Mononuclear cell (primary cell): ENCODE measurements around the gene SEC14L5. TPM values are rescaled to one million over a fixed set of nuclear protein-coding genes. Genes with fewer than 3 reads are reported as not detected.
"Not testable (repeated sequence)": the region's sequence is repeated elsewhere in the genome, so short reads cannot be mapped to it uniquely, and the experiment has no call there.

ENCODE experiments used
- H3K27me3 ChIP-seq: 2 replicates; pipeline ENCODE4 v1.6.0; 2011; ENCODE audit warnings: low read length, control low read depth; ENCODE audit not compliant: insufficient read depth
- H3K4me1 ChIP-seq: 2 replicates; pipeline ENCODE4 v1.5.1; 2011; ENCODE audit warnings: mild to moderate bottlenecking, low read length, control low read depth; ENCODE audit not compliant: insufficient read depth
- H3K4me3 ChIP-seq: 2 replicates; pipeline ENCODE4 v1.5.1; 2011; ENCODE audit warnings: mild to moderate bottlenecking, low read length, moderate library complexity
- H3K9me3 ChIP-seq: 2 replicates; pipeline ENCODE4 v1.5.1; 2011; ENCODE audit warnings: low read depth, mild to moderate bottlenecking, control low read depth, low read length
- total RNA-seq: library from RNA; depleted of rRNA; stranded (reverse); fragments of >200 nt; gene quantifications from one replicate; pipeline ENCODE4 v1.2.3, GENCODE V29; 2012

Gene SEC14L5
- total RNA-seq, 1 donor = 1.6 TPM

DNA sequence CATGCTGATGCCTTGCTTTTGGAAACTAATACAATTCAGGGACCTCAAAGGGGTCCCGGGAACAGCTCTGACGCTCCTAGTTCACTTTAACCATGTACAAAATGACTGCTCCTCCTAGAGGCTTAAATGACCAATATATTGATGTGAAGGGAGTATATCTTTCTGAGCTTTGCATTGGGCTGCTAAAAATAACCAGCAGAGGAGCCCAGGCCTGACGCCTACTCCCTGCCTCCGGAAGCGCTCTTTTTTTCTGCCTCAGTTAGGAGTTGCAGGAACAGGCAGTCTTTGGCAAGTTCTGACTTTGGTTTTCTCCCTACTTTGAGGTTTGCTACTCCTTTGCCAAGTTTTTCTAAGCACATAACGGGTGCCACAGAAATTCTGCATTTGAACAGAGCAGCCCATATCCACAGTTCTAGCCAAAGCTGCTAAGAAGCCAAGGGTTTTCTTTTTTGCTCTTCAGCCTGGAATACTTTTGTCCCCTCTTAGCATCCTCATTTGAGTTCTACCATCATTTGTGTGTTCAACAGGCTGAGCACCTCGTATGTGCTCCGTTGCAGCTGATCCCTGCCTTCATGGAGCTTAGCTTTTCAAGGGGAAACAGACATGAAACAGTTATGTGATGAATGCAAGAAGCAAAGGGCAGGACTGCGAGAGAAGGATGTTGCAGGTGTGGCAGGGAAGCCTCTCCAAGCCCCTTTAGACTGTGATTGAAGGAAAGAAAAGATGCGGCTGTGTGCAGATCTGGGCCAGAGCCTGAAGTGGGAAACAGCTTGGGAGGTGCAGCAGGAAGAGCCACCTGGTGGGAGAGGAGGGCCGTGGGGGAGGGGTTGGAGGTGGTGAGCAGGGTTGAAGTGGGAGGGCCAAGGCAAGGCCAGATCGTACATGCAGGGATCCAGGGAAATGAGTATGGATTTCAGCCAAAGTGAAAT lies 78.4 kb downstream of the SEC14L5 start:
- no peaks in the 10 kb centered on the region for H3K9me3 ChIP-seq
- H3K27me3 ChIP-seq = no peaks in the 10 kb centered on the region
- H3K4me1 ChIP-seq = peaks cover 24% of the 10 kb centered on the region
- no peak overlapping the region for H3K4me3 ChIP-seq

DNA sequence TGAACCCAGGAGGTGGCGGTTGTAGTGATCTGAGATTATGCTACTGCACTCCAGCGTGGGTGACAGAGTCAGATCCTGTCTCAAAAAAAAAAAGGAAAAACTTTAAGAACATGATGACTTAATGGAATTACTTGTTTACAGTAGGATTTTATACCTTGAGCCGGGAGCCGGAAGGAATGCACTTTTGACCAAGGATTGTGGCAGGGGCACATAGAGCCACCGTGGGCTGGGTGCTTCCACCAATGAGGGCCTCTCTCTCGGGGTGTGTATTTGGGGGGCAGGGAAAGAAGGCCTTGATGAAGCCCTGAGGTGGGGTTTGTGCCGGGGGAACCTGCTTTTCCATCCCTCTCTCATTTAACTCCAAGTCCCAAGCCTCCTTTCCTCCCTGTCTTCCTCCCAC lies 82.3 kb downstream of the SEC14L5 start:
- Histone ChIP-seq H3K9me3 (no peaks in the 10 kb centered on the region), H3K4me1 (no peaks in the 10 kb centered on the region), H3K4me3 (no peak overlapping the region), H3K27me3 (no peaks in the 10 kb centered on the region)

DNA sequence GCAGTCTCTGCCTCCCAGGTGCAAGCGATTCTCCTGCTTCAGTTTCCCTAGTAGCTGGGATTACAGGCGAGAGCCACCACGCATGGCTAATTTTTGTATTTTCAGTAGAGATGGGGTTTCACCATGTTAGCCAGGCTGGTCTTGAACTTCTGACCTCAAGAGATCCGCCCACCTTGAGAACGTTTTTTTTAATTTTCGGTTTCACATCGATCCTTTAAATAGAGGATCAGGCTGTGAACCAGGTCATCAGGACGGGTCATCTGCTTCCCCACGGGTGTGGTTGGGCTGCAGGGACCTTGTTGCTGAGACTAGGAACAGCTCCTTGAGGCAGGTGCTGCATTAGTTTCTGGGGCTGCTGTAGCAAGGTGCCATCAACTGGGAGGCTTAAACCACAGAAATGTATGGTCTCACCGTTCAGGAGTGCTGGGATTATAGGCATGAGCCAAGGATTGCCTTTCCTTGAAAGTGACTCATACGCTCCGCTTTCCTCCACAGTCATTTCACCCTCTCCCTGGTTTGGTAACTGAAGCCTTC lies 83.5 kb downstream of the SEC14L5 start:
- Histone ChIP-seq H3K9me3 (no peaks in the 10 kb centered on the region), H3K4me3 (no peak overlapping the region), H3K27me3 (no peaks in the 10 kb centered on the region), H3K4me1 (no peaks in the 10 kb centered on the region)

- H3K4me3 ChIP-seq = no peak overlapping the region
- no peaks in the 10 kb centered on the region for H3K9me3 ChIP-seq
- no peaks in the 10 kb centered on the region for H3K4me1 ChIP-seq
- no peaks in the 10 kb centered on the region for H3K27me3 ChIP-seq
Observed at GRCh38 chr16:5042574-5043171, 84.5 kb downstream of the SEC14L5 start.

- no peak overlapping the region for H3K4me3 ChIP-seq
- H3K27me3 ChIP-seq = no peaks in the 10 kb centered on the region
- no peaks in the 10 kb centered on the region for H3K9me3 ChIP-seq
- H3K4me1 ChIP-seq = no peaks in the 10 kb centered on the region
Observed at GRCh38 chr16:5044011-5044540, 85.9 kb downstream of the SEC14L5 start.

DNA sequence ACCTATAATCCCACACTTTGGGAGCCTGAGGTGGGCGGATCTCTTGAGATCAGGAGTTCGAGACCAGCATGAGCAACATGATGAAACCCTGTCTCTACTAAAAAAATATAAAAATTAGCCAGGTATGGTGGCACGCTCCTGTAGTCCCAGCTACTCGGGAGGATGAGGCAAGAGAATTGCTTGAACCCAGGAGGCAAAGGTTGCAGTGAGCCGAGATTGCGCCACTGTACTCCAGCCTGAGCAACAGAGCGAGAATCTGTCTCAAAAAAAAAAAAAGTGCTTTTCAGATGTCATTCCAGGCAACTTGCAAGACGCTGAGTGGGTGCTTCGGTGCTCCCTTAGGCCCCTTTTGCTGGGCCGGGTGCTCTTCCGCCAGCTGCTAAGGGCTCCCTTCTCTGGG lies 86.5 kb downstream of the SEC14L5 start:
- H3K9me3 ChIP-seq, H3K27me3 ChIP-seq, H3K4me1 ChIP-seq, H3K4me3 ChIP-seq: not testable (repeated sequence)

GRCh38 chr16:5045499-5046115 lies 87.5 kb downstream of the SEC14L5 start:
- Histone ChIP-seq H3K4me3 (no peak overlapping the region), H3K27me3 (no peaks in the 10 kb centered on the region), H3K9me3 (peaks cover under 1% of the 10 kb centered on the region), H3K4me1 (no peaks in the 10 kb centered on the region)

DNA sequence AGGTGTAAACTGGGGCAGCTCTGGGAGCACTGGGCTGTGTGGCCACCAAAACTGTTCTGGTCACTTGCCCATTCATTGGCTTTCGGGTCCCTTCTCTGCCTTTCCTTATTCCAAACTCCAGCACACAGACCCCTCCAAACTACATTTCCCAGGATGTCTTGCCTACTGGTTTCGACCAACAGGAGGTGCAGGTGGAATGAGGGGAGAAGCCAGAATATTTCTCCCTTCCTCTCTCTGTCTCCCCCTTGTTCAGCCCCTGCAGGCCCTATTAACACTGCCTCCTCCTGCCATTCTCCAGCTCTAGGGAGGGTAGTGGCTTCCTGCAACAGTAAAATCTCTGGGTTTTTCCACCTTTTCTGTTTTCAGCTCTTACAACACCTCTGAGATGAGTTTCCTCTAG lies 88.8 kb downstream of the SEC14L5 start:
- Histone ChIP-seq H3K4me3 (no peak overlapping the region), H3K27me3 (no peaks in the 10 kb centered on the region), H3K4me1 (no peaks in the 10 kb centered on the region), H3K9me3 (peaks cover 5% of the 10 kb centered on the region)

GRCh38 chr16:5054876-5055865 lies 97.0 kb downstream of the SEC14L5 start:
- no peaks in the 10 kb centered on the region for H3K27me3 ChIP-seq
- no peak overlapping the region for H3K4me3 ChIP-seq
- H3K9me3 ChIP-seq = peaks cover 5% of the 10 kb centered on the region
- H3K4me1 ChIP-seq = no peaks in the 10 kb centered on the region

- Histone ChIP-seq H3K9me3 (no peaks in the 10 kb centered on the region), H3K27me3 (no peaks in the 10 kb centered on the region), H3K4me3 (no peak overlapping the region), H3K4me1 (no peaks in the 10 kb centered on the region)
Observed at GRCh38 chr16:5056352-5056751, 98.2 kb downstream of the SEC14L5 start.

DNA sequence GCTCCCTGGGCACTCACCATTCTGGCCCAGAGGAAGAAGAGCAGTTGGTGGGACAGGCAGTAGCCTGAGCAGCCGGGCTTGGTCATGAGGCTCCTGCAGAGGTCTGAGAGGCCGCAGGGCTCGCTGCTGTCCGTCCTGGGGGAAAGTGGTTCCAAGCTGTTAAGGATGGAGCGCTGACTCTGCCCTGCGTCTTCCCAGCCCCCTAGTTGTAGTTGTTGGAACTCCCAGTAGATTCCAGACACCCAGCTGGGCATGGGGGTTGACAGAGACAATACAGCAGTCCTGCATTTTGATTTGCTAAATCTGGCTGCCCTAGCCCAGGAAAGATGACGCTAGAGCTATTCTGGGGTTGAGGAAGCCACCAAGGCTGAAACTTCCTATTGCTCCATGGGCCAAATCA lies 100.3 kb downstream of the SEC14L5 start:
- no peaks in the 10 kb centered on the region for H3K4me1 ChIP-seq
- no peaks in the 10 kb centered on the region for H3K27me3 ChIP-seq
- no peak overlapping the region for H3K4me3 ChIP-seq
- no peaks in the 10 kb centered on the region for H3K9me3 ChIP-seq

DNA sequence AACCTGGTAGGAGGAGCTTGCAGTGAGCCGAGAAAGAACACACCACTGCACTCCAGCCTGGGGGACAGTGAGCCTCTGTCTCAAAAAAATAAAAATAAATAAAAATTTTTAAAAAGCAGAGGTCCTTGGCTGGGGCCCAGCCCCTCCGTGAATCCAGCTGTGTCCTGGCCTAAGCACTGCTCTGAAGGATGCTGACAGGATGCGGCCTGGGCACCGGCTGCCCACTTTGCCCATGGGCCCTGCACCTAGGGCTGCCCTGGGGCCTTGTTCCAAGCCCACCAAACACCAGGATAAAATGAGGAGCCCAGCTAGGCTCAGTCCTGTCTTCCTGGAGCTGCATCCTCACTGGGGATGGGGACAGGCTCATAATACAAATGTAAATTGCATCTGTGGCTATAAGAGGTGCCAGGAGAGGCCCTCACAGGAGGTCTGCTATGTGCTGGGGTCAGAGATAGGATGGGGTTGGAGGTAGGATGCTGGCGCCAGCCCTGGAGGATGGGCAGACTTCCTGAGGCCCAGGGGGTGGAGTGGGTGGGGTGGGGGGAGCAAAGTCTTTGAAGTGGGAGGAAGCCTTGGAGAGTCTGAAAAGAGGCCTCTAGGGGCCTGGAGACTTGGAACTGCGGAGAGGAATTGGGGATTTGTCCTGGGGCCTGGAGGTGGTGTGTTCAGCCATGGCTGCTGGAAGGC lies 101.4 kb downstream of the SEC14L5 start:
- H3K4me3 ChIP-seq = no peak overlapping the region
- H3K9me3 ChIP-seq = no peaks in the 10 kb centered on the region
- H3K4me1 ChIP-seq = no peaks in the 10 kb centered on the region
- no peaks in the 10 kb centered on the region for H3K27me3 ChIP-seq

DNA sequence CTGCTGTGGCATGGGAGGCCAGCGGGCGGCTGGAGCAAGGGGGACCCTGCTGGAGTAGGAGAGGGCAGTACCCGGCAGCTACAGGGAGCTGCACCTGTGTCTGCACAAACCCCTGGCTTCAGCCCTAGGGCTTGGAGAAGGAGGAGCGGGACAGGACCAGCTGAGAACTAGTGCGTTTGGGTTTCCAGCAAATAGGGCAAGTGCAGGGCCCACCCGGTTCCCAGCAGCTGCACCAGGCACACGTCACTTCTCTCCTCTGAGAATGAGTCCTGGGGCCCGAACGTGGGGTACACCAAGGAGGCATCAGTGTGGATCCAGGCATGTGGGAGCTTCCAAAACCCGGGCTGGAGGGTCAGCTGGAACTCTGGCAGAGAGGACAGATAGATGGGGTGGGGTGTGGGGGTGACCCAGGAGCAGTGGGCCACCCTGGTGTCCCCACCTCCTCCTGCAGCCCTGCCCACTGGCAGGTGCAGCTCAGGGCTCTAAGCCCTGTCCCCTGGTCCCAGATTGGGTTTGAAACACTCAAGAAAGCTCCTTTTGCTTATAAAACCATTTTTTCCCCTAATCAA lies 102.0 kb downstream of the SEC14L5 start:
- H3K9me3 ChIP-seq = no peaks in the 10 kb centered on the region
- H3K27me3 ChIP-seq = no peaks in the 10 kb centered on the region
- H3K4me3 ChIP-seq = no peak overlapping the region
- H3K4me1 ChIP-seq = no peaks in the 10 kb centered on the region
